GM21367 (cell line): ENCODE measurements around the gene PIGM.

ENCODE experiments used
- ATAC-seq: cut with Tn5 transposase; IDR thresholded peaks from one replicate; pipeline ENCODE4 v1.9.1; 2021; ENCODE audit not compliant: unreplicated experiment

PIGM gene

DNA sequence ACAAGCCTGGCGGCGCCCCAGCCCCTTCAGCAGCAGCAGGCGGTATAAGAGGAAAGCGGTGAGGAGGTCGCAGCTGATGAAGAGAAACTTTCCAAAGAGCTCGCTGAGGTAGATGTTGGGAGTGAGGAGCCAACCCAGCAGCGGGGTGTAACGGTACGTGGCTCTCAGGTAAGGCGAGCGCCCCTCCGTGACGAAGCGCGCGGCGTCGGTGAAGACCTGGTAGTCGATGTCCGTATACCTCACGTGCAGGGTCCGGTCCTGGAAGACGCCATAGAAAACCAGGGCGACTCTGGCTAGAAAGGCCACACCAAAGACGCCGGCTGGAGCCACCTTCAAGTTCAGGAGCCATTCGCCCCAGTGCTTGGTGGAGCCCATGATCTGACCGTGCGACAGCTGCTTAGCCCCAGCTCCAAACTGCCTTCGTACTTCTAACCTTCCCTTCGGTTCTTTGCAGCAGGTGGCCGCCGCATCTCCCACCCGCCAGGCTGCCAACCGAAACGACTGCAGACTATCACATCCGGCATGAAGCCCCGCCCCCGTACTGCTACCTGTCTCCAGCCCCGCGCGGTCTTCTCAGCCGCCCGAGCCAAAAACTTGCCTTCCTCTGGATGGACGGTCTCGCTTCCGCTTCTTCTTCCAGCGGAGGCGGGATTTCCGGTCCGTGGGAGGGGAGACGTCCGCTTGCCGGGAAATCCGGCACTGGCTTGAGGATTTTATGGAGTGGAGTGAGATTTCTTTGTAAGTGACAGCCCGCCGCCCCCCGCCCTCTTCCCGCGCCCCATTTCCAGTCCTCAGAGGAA is at the start of gene PIGM:
PIGM (minus strand) TSS at position 626 of the 800 bp plus-strand sequence; CDS start at position 375, 251 bp downstream.
- peak; percentile 85 for ATAC-seq

DNA sequence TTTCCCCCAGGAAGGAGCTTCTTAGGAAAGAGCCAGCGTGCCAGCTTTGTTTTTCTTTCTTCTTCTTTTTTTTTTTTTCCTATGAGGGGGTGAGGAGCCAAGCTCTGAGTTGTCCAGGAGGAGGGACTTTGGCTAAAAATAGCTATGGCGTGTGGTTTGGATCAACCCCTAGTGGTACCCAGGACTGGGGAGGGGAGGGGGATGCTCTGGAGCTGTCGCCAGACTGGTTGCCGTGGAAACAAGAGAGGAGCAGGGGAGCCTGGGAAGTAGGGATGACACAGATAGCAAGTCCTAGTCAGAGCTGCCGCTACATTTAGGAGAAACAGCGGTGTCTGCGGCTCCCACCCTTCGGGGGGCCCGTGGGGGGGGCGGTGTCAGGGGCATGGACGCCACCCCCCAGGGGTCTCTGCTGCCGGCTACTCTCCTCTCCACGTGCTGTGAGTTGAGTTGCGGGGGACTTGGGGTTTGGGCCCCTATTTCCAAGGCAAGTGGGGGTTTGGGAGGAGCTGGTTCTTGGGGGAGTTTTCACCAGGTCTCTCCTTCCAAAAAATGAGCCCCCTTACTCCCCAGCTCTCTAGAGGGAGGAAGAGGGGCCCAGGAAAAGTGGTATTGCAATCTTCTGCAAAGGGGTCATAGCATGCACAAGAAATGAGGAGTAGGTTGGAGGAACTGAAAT is 49.6 kb upstream of the PIGM start, which contains the start of gene KCNJ9:
KCNJ9 (plus strand) TSS at position 278 of the 676 bp plus-strand sequence. CDS start 2,493 bp downstream, outside the sequence.
- ATAC-seq, result no peak

GRCh38 chr1:160080381-160081100 is 48.8 kb upstream of the PIGM start:
- ATAC-seq, result no peak

- no peak for ATAC-seq
These were observed 47.7 kb upstream of the PIGM start for GRCh38 chr1:160079448-160079847.

GRCh38 chr1:160078512-160079195 is 46.9 kb upstream of the PIGM start:
- ATAC-seq, result peak; percentile 78

- no peak for ATAC-seq
These were observed 45.7 kb upstream of the PIGM start for GRCh38 chr1:160077486-160077885.

GRCh38 chr1:160076295-160076694 is 44.5 kb upstream of the PIGM start:
- ATAC-seq, result no peak

DNA sequence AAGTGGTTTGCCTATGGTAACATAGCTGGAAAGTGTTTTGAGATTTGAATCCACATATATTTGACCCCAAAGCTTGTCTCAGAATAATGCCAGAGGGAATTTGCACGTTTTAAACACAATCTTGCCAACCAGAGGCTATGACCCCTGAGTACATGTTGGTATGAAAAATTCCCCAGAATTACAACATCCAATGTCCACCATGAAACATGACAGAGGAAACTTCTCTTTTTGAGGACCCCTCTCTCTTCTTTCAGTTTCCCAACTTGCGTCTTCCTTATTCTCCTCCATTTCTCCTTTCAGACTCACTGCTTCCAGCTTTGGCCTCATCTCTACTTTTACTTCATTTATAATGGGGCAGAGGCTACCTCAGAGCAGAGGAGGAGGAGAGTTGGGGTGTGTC is 44.0 kb upstream of the PIGM start:
- ATAC-seq, result no peak

DNA sequence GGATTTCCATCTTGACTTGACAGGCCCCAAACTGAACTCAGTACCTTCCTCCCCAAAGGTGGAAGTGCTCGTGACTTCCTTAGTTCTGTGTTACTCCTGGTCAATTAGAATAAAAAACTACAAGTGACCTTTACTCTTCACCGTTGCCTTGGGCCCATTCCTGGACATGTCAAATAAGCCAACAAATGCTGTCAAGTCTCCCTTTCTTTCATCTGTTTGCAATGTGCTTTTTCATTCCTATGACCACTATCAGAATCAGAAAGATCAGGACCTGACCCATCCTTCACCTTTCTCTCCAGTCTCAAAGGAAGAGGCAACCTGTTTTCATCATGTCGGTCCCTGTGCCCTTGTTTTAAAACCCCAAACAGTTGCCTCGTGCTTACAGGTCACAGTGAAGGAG is 43.1 kb upstream of the PIGM start:
- ATAC-seq, result no peak

DNA sequence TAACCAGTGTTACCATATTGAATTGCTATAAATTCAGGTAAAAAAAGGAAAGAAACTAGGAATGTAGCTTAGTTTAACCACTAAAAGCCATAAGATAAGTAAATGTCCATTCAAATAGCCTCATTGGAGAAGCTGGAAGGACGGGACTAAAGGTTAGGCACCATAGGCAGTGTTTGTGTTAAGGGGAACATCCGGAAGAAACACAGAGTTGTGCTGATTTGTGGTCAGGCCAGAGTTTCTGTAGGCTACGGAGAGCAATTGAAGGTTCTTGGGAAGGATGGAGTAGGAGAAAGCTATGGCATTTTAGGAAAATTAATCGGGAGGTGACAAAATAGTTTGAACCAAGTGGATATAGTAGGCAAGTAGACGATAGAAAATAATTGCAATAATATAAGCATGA is 39.5 kb upstream of the PIGM start:
- no peak for ATAC-seq

- ATAC-seq, result no peak
These were observed 38.7 kb upstream of the PIGM start for GRCh38 chr1:160070243-160071163.

GRCh38 chr1:160069460-160070231 is 37.9 kb upstream of the PIGM start, which contains the start of gene KCNJ10:
TSS of gene KCNJ10 (minus strand) at chr1:160070160. CDS start at chr1:160042532, 27,628 bp downstream.
- no peak for ATAC-seq

DNA sequence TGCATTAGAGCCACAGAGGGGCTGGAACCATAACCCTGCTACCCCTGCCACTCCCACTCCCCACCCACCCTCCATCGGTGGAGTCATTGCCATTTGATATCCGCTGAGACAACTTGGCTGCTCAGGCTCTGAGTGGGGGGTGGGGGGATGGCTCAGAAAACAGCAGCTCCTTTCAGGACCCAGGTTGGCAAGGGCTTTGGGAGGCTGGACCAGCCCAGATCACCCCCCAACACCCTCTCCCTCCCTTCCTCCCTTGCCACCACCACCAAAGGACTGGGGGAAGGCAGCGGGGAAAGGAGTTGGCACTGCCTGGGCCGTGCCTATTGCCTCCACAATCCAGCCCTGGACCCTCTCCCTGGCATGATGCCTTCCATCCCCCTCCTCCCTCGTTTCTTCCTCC is 36.4 kb upstream of the PIGM start:
- ATAC-seq, result no peak

- no peak for ATAC-seq
These were observed 35.3 kb upstream of the PIGM start for GRCh38 chr1:160066829-160067745.

DNA sequence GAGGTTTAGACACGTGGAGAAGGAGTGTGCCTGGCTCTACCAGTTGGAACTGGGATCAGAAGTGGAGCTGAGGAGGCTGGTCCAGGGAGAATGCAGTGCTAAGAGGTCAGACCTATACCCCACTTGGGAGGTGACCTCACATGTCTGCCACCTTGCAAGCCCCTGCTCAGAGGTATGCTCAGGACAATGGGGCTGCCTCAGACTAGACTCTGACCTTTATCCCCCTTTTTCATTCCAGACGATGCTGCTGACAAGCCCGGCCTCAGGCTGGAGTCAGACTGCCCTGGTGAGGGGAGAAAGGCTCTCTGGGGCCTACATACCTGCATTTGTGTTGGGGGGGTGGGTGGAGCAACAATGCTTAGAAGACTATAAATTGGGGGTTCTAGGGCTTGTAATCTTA is 33.0 kb upstream of the PIGM start:
- ATAC-seq, result no peak

GRCh38 chr1:160064164-160064563 is 32.4 kb upstream of the PIGM start:
- ATAC-seq, result no peak

DNA sequence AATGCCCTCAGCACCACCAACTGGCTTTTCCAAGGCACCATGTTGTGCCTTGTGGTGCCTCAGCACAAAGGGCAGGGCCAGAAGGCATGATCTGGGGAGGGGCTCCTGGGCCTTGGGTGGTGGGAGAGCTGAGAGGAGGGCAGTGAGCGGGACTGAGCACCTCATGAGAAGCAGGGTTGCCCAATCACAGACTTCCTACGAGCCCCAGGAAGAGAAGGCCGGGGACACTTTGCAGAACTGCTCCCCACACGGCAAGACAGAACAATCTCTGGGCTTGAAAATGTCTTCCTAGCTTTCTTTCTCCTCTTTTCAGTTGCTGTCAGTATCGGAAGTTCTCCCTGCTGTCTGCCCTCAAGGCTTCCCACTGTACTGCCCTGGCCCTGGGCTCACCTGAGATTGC is 31.4 kb upstream of the PIGM start:
- no peak for ATAC-seq

DNA sequence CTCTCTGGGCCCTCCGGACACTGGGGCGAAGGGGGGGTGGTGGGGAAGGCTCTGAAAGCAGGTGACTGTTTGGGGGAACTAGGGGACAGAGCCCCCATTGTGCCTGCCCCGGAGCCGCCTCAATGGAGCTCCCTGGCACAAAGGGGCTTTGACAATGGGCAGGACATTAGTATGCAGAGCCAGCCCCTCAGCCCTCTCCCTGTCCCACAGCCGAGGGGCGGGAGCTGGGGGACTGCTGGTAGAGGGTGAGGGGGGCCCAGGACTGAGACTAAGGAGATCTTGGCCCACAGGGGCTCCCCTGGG is 30.4 kb upstream of the PIGM start:
- no peak for ATAC-seq
